ENCODE results near the gene NKPD1. TPM values are rescaled to one million over a fixed set of nuclear protein-coding genes. Genes with fewer than 3 reads are reported as not detected.

The NKPD1 gene
- total and polyA plus RNA-seq, 8 donors = 0.08 to 0.24 (median 0.17) TPM; not detected in 2

GRCh38 chr19:45173816-45174215 lies 13.0 kb upstream of the NKPD1 start:
- H3K27ac ChIP-seq = no peak overlapping the region
- no peak overlapping the region for H3K4me3 ChIP-seq
- ATAC-seq (no peak), DNase-seq (no peak)
- TF ChIP-seq, protein P1, sequence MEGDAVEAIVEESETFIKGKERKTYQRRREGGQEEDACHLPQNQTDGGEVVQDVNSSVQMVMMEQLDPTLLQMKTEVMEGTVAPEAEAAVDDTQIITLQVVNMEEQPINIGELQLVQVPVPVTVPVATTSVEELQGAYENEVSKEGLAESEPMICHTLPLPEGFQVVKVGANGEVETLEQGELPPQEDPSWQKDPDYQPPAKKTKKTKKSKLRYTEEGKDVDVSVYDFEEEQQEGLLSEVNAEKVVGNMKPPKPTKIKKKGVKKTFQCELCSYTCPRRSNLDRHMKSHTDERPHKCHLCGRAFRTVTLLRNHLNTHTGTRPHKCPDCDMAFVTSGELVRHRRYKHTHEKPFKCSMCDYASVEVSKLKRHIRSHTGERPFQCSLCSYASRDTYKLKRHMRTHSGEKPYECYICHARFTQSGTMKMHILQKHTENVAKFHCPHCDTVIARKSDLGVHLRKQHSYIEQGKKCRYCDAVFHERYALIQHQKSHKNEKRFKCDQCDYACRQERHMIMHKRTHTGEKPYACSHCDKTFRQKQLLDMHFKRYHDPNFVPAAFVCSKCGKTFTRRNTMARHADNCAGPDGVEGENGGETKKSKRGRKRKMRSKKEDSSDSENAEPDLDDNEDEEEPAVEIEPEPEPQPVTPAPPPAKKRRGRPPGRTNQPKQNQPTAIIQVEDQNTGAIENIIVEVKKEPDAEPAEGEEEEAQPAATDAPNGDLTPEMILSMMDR (IDR thresholded peaks at IDR 0.05) = no peak
- H3K36me3 ChIP-seq = no peaks in the 10 kb centered on the region
- peaks cover 4 to 49% of the 10 kb centered on the region in 2 donors for H3K4me1 ChIP-seq
- intact Hi-C loops (cut with DNase I) = no loop called here
- H3K27me3 ChIP-seq = no peaks in the 10 kb centered on the region
- H3K9me3 ChIP-seq = no peaks in the 10 kb centered on the region

DNA sequence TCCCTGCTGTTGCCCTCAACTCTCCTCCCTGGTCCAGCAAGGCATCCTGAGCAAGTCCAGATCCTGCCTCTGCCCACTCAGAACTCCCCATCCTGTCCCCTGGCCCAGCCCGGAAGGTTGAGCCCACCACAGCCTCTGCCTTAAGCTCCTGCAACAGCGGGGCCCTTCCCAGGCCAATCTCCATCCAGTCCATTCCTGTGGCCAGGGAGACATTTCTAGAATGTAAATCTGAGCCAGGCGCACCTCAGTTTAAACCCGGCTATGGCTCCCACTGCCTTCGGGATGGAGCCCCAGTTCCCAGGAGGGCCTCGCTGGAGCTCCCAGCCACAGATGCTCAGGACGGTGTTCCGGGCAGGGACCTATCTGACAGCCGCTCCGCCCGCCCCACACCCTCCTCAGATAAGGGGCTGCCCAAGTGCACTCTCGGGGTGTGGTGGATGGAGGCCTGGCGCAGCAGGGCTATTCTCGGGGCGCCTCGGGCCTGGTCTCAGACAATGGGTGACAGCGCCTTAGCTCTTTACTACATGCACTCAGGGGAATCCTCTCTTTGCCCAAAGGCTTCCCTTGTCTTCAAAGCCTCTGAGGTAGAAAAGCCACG lies 11.9 kb upstream of the NKPD1 start:
- H3K27me3 ChIP-seq = no peaks in the 10 kb centered on the region
- peaks cover 4 to 49% of the 10 kb centered on the region in 2 donors for H3K4me1 ChIP-seq
- TF ChIP-seq, protein P1 (IDR thresholded peaks at IDR 0.05) = no peak
- intact Hi-C loops (cut with DNase I) = no loop called here
- H3K27ac ChIP-seq = no peak overlapping the region
- no peak overlapping the region for H3K4me3 ChIP-seq
- no peak for DNase-seq
- H3K36me3 ChIP-seq = no peaks in the 10 kb centered on the region
- ATAC-seq = no peak
- no peaks in the 10 kb centered on the region for H3K9me3 ChIP-seq

DNA sequence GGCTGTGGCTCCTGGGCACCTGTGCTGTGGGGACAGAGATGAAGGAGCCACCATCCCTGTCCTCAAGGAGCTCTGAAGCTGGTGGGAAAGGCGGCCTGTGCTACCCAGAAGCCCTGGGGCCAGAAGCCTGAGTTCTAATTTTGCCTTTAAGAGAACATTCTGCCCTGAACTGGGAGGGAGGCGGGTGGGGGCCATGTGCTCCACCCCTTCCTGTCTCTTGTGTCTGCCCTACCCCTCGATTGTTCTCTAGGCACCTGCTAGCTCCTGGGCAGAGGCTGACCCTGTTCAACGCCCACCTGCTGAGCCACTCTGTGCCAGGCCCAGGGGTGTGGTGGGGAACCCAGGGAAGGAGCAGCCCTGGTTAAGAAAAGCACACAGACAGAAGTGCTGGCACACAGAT lies 11.4 kb upstream of the NKPD1 start:
- TF ChIP-seq, protein P1 (IDR thresholded peaks at IDR 0.05) = no peak
- no peaks in the 10 kb centered on the region for H3K36me3 ChIP-seq
- intact Hi-C loops (cut with DNase I) = no loop called here
- no peak overlapping the region for H3K4me3 ChIP-seq
- ATAC-seq (no peak), DNase-seq (no peak)
- no peaks in the 10 kb centered on the region for H3K9me3 ChIP-seq
- no peaks in the 10 kb centered on the region for H3K27me3 ChIP-seq
- H3K4me1 ChIP-seq = peaks cover 0 to 44% of the 10 kb centered on the region in 2 donors
- no peak overlapping the region for H3K27ac ChIP-seq

- Histone ChIP-seq H3K4me1 (peaks cover 0 to 41% of the 10 kb centered on the region in 2 donors), H3K27ac (peak overlapping the region in 1 of 2 donors; percentile 53), H3K9me3 (no peaks in the 10 kb centered on the region), H3K36me3 (no peaks in the 10 kb centered on the region), H3K27me3 (no peaks in the 10 kb centered on the region), H3K4me3 (no peak overlapping the region)
- TF ChIP-seq, protein P1 (IDR thresholded peaks at IDR 0.05) = no peak
- no peak for ATAC-seq
- DNase-seq = no peak
- intact Hi-C loops (cut with DNase I) = no loop called here
Observed at GRCh38 chr19:45171211-45171623, 10.4 kb upstream of the NKPD1 start.

- intact Hi-C loops (cut with DNase I) = no loop called here
- Histone ChIP-seq H3K4me3 (no peak overlapping the region), H3K36me3 (no peaks in the 10 kb centered on the region), H3K4me1 (peaks cover 0 to 33% of the 10 kb centered on the region in 2 donors), H3K9me3 (no peaks in the 10 kb centered on the region), H3K27ac (peak overlapping the region in 1 of 2 donors; percentile 53), H3K27me3 (no peaks in the 10 kb centered on the region)
- no peak for DNase-seq
- TF ChIP-seq, protein P1 (IDR thresholded peaks at IDR 0.05) = no peak
- ATAC-seq = no peak
Observed at GRCh38 chr19:45170146-45171106, 9.6 kb upstream of the NKPD1 start.

All from left lung (tissue), 10 donors.